T-cell (primary cell): ENCODE results near the gene NAA20. TPM values are rescaled to one million over a fixed set of nuclear protein-coding genes. Genes with fewer than 3 reads are reported as not detected.

Source experiments
- ATAC-seq, 4 experiments: fragments of 200-7000 bp in 3 of 4; fragments of 150-1000 bp in 1 of 4; cut with Tn5 transposase; replicated peaks in 1 of 4; 1 replicate in 3 of 4; 2 replicates in 1 of 4; pipeline ENCODE4 v1.10.0; 2021; ENCODE audit warnings: moderate library complexity in 3 of 4, mild to moderate bottlenecking in 2 of 4, moderate number of reproducible peaks in 1 of 4
- CTCF ChIA-PET, 2 donors: fragments of 300-600 bp; sonication (Branson Sonifier 250); formaldehyde crosslinking; loops; one replicate each; lab custom pipeline; 2022; ENCODE audit warnings: antibody characterized with exemption in 2 of 2; lab: Charles Lee
- POLR2A ChIA-PET, 2 donors: fragments of 300-600 bp; sonication (Branson Sonifier 250); formaldehyde crosslinking; loops; one replicate each; lab custom pipeline; 2022; ENCODE audit warnings: antibody characterized with exemption in 2 of 2; lab: Charles Lee
- DNase-seq, 35 experiments: peaks; one replicate each; pipeline versions ENCODE4 v3.0.0 to v3.0.0-alpha.2; 2013 to 2023
- H3K27ac ChIP-seq: one replicate; pipeline ENCODE4 v1.5.1; 2013; ENCODE audit warnings: low read length
- H3K27me3 ChIP-seq, 2 experiments: replicated peaks in 1 of 2; 1 replicate in 1 of 2; 2 replicates in 1 of 2; pipeline versions ENCODE4 v1.6.1 to v1.7.0; 2013; ENCODE audit warnings: low read length in 1 of 2, mixed read lengths in 1 of 2; ENCODE audit not compliant: control insufficient read depth in 2 of 2, insufficient read depth in 2 of 2; ENCODE audit errors: extremely low read depth in 1 of 2
- H3K36me3 ChIP-seq, 2 donors: 1 replicate in 1 of 2; 2 replicates in 1 of 2; pipeline versions ENCODE4 v1.6.1 to v1.7.0; 2013; ENCODE audit warnings: low read length in 1 of 2; ENCODE audit not compliant: control insufficient read depth in 2 of 2, insufficient read depth in 1 of 2; ENCODE audit errors: extremely low read depth in 1 of 2
- H3K4me1 ChIP-seq, 2 experiments: 1 replicate in 1 of 2; 2 replicates in 1 of 2; pipeline versions ENCODE4 v1.6.1 to v1.7.0; 2013; ENCODE audit warnings: low read length in 2 of 2, mixed read lengths in 1 of 2; ENCODE audit not compliant: insufficient read depth in 2 of 2, control insufficient read depth in 1 of 2; ENCODE audit errors: extremely low read depth in 1 of 2
- H3K4me3 ChIP-seq, 2 donors: 1 replicate in 1 of 2; 2 replicates in 1 of 2; pipeline versions ENCODE4 v1.5.1 to v1.7.0; 2013; ENCODE audit warnings: mild to moderate bottlenecking in 2 of 2, low read length in 1 of 2, moderate library complexity in 1 of 2; ENCODE audit not compliant: control insufficient read depth in 1 of 2; ENCODE audit errors: extremely low read depth in 1 of 2
- H3K9me3 ChIP-seq: 2 replicates; pipeline ENCODE4 v1.7.0; 2013
- H3K27ac Mint-ChIP-seq, 2 donors: one replicate each; pipeline ENCODE4 v1.8.0; 2020 to 2021; ENCODE audit warnings: mild to moderate bottlenecking in 2 of 2, mixed read lengths in 2 of 2
- H3K27me3 Mint-ChIP-seq, 2 donors: one replicate each; pipeline ENCODE4 v1.8.0; 2021 to 2022; ENCODE audit warnings: mixed read lengths in 2 of 2
- H3K36me3 Mint-ChIP-seq: one replicate; pipeline ENCODE4 v1.8.0; 2021; ENCODE audit warnings: mixed read lengths
- H3K4me1 Mint-ChIP-seq, 3 donors: one replicate each; pipeline ENCODE4 v1.8.0; 2020 to 2022; ENCODE audit warnings: mixed read lengths in 3 of 3, mild to moderate bottlenecking in 1 of 3
- H3K4me3 Mint-ChIP-seq, 3 donors: one replicate each; pipeline ENCODE4 v1.8.0; 2020 to 2022; ENCODE audit warnings: mild to moderate bottlenecking in 3 of 3, mixed read lengths in 3 of 3, moderate library complexity in 3 of 3
- H3K9me3 Mint-ChIP-seq, 3 donors: one replicate each; pipeline ENCODE4 v1.8.0; 2020 to 2022; ENCODE audit warnings: mixed read lengths in 3 of 3
- WGBS: methylation state at CpG from one replicate; pipeline ENCODE4 v1.1.5; 2013; ENCODE audit warnings: missing lambda C conversion rate; ENCODE audit not compliant: insufficient coverage; 5-methylcytosine and 5-hydroxymethylcytosine counted together
- total RNA-seq, 35 experiments: library from RNA in 6 of 35; stranded (reverse) in 6 of 35; fragments of 120-200 nt in 1 of 35; gene quantifications; one replicate each; pipeline versions ENCODE4 v1.2.1 to v1.2.4 and lab custom pipeline; 2013 to 2026

Gene NAA20
- total RNA-seq, 5 donors from 2014 or later (not counting 1 experiment from before 2014, with no cell fraction given): 21.7 to 35.6 (median 35.0) TPM

GRCh38 chr20:20031790-20032189 is 14.6 kb downstream of the NAA20 start:
- Mint-ChIP-seq H3K36me3 (peaks cover 47% of the 10 kb centered on the region), H3K4me1 (no peaks in the 10 kb centered on the region), H3K27ac (no peak overlapping the region), H3K9me3 (no peaks in the 10 kb centered on the region), H3K4me3 (no peak overlapping the region), H3K27me3 (no peaks in the 10 kb centered on the region)
- ChIA-PET CTCF (no interaction called here), POLR2A (no interaction called here)
- no peak overlapping the region for H3K27ac ChIP-seq
- peaks cover 0 to 59% of the 10 kb centered on the region in 2 donors for H3K36me3 ChIP-seq
- 91% methylated on average over 4 of the region's 5 CpGs for WGBS
- H3K4me1 ChIP-seq: no peaks in the 10 kb centered on the region
- H3K4me3 ChIP-seq: no peak overlapping the region
- no peaks in the 10 kb centered on the region for H3K27me3 ChIP-seq
- ATAC-seq (no peak), DNase-seq (no peak)
- H3K9me3 ChIP-seq: no peaks in the 10 kb centered on the region

DNA sequence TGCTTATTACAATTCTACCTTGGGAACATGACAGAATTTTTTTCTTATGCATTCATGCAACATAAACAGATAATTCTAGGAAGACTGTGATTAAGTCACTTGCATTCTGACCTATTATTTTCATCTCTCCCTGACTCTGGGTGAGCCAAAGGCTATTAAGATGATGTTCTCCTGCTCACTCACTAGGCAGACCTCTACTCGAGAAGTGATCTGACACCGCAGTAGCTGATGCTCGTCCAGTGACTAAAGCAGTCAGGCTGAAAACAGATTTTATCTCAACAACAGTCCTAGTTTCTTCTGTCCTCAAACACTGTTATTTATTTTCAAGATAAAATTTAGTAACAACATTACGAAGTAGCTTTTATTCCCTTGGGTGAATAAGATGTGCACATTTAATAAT is 17.3 kb downstream of the NAA20 start:
- peaks cover 0 to 6% (median 2%) of the 10 kb centered on the region in 3 donors for H3K4me1 Mint-ChIP-seq
- WGBS: no CpG with 5 or more reads among the region's 4 CpGs
- CTCF ChIA-PET: interaction anchor here in 1 of 2 donors (0.7 kb wide), 1 partner anchor 1494 kb away, joined by 5 read pairs; no protein-coding TSS in a partner anchor

GRCh38 chr20:20036756-20037155 is 19.6 kb downstream of the NAA20 start:
- peaks cover 0 to 6% (median 2%) of the 10 kb centered on the region in 3 donors for H3K4me1 Mint-ChIP-seq
- DNase-seq: no peak
- peaks cover 0 to 92% of the 10 kb centered on the region in 2 donors for H3K36me3 ChIP-seq
- H3K27me3 ChIP-seq: no peaks in the 10 kb centered on the region
- H3K27ac Mint-ChIP-seq: no peak overlapping the region
- ChIA-PET POLR2A (no interaction called here), CTCF (no interaction called here)
- WGBS: 92% methylated on average over 3 of the region's 3 CpGs
- no peak overlapping the region for H3K27ac ChIP-seq
- no peaks in the 10 kb centered on the region for H3K9me3 Mint-ChIP-seq
- H3K36me3 Mint-ChIP-seq: peaks cover 57% of the 10 kb centered on the region
- no peak overlapping the region for H3K4me3 ChIP-seq
- H3K4me3 Mint-ChIP-seq: no peak overlapping the region
- H3K4me1 ChIP-seq: no peaks in the 10 kb centered on the region
- no peaks in the 10 kb centered on the region for H3K9me3 ChIP-seq
- H3K27me3 Mint-ChIP-seq: no peaks in the 10 kb centered on the region
- no peak for ATAC-seq

More for the DNA sequence above, 17.3 kb downstream of the NAA20 start:
- ATAC-seq (no peak), DNase-seq (no peak)
- POLR2A ChIA-PET: no interaction called here
- H3K27me3 ChIP-seq: no peaks in the 10 kb centered on the region
- H3K36me3 ChIP-seq: peaks cover 0 to 77% of the 10 kb centered on the region in 2 donors
- peak overlapping the region in 1 of 2 donors; percentile 11 for H3K27ac Mint-ChIP-seq
- H3K4me1 ChIP-seq: no peaks in the 10 kb centered on the region
- no peaks in the 10 kb centered on the region for H3K27me3 Mint-ChIP-seq
- H3K9me3 ChIP-seq: no peaks in the 10 kb centered on the region
- H3K27ac ChIP-seq: no peak overlapping the region
- H3K36me3 Mint-ChIP-seq: peaks cover 56% of the 10 kb centered on the region
- H3K4me3 ChIP-seq: no peak overlapping the region
- H3K4me3 Mint-ChIP-seq: no peak overlapping the region
- no peaks in the 10 kb centered on the region for H3K9me3 Mint-ChIP-seq

DNA sequence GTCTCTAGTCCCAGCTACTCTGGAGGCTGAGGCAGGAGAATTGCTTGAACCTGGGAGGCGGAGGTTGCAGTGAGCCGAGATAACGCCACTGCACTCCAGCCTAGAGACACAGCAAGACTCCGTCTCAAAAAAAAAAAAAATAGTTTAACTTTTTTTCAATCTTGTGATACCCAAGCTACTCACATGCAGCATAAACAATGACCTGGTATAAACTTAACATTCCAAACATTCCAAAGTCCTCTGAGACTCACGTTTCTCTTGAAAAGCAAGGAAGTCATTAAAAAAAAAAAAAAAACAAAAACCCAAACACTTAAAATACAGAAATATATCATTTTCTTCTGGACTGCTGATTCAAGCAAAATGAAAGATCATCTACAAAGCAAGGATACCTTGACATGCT is 20.8 kb downstream of the NAA20 start:
- Mint-ChIP-seq H3K27ac (peak overlapping the region in 1 of 2 donors; percentile 22), H3K4me1 (peaks cover 0 to 6% (median 2%) of the 10 kb centered on the region in 3 donors), H3K9me3 (no peaks in the 10 kb centered on the region), H3K4me3 (no peak overlapping the region), H3K27me3 (no peaks in the 10 kb centered on the region), H3K36me3 (peaks cover 60% of the 10 kb centered on the region)
- Histone ChIP-seq H3K4me1 (no peaks in the 10 kb centered on the region), H3K27me3 (no peaks in the 10 kb centered on the region), H3K36me3 (peaks cover 0 to 93% of the 10 kb centered on the region in 2 donors), H3K27ac (no peak overlapping the region), H3K4me3 (no peak overlapping the region), H3K9me3 (no peaks in the 10 kb centered on the region)
- DNase-seq: no peak
- ATAC-seq: no peak
- ChIA-PET CTCF (interaction anchor here in 1 of 2 donors (0.7 kb wide), 1 partner anchor 52 kb away, joined by 3 read pairs; no protein-coding TSS in a partner anchor), POLR2A (interaction anchor here in 1 of 2 donors (0.6 kb wide), 2 partner anchors 15 to 1289 kb away, joined by 3 to 5 read pairs; no protein-coding TSS in a partner anchor)
- WGBS: 95% methylated on average over 5 of the region's 5 CpGs

DNA sequence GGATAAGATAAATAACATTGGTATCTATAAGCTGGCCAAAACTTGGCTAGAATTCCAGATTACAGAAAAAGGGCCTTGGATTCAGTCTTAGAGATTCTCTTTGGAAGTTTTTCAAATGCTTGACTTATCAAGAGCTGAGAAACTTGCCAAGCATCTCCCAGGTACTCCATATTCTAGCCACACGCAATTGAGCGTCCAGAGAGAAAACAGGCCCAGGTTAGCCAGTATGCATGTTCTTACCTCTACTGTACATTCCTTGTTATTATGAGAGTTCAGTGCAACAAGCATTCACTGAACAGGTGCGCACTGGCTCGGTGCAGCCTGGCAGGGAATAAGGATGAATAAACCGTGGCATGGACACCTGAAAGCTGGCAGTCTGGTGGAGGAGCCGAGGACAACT is 21.4 kb downstream of the NAA20 start:
- H3K27ac Mint-ChIP-seq: peak overlapping the region in 1 of 2 donors; percentile 55
- H3K27me3 Mint-ChIP-seq: no peaks in the 10 kb centered on the region
- H3K9me3 Mint-ChIP-seq: no peaks in the 10 kb centered on the region
- Histone ChIP-seq H3K9me3 (no peaks in the 10 kb centered on the region), H3K4me1 (no peaks in the 10 kb centered on the region), H3K36me3 (peaks cover 0 to 95% of the 10 kb centered on the region in 2 donors), H3K27me3 (no peaks in the 10 kb centered on the region), H3K27ac (no peak overlapping the region), H3K4me3 (no peak overlapping the region)
- 94% methylated on average over 5 of the region's 6 CpGs for WGBS
- no peak for DNase-seq
- H3K36me3 Mint-ChIP-seq: peaks cover 66% of the 10 kb centered on the region
- H3K4me1 Mint-ChIP-seq: peaks cover 0 to 6% (median 2%) of the 10 kb centered on the region in 3 donors
- H3K4me3 Mint-ChIP-seq: no peak overlapping the region
- ChIA-PET POLR2A (interaction anchor here in 1 of 2 donors (0.6 kb wide), 1 partner anchor 1289 kb away, joined by 3 read pairs; no protein-coding TSS in a partner anchor), CTCF (no interaction called here)
- ATAC-seq: no peak

- ChIA-PET POLR2A (interaction anchor here in 1 of 2 donors (0.7 kb wide), 1 partner anchor 1132 kb away, joined by 7 read pairs; no protein-coding TSS in a partner anchor), CTCF (no interaction called here)
- Histone ChIP-seq H3K9me3 (no peaks in the 10 kb centered on the region), H3K4me1 (no peaks in the 10 kb centered on the region), H3K4me3 (no peak overlapping the region), H3K36me3 (peaks cover 0 to 100% of the 10 kb centered on the region in 2 donors), H3K27me3 (no peaks in the 10 kb centered on the region), H3K27ac (no peak overlapping the region)
- Mint-ChIP-seq H3K27ac (no peak overlapping the region), H3K4me3 (no peak overlapping the region), H3K27me3 (no peaks in the 10 kb centered on the region), H3K9me3 (no peaks in the 10 kb centered on the region), H3K36me3 (peaks cover 69% of the 10 kb centered on the region), H3K4me1 (peaks cover 2 to 14% (median 3%) of the 10 kb centered on the region in 3 donors)
- no peak for ATAC-seq
- WGBS: no CpG with 5 or more reads among the region's 6 CpGs
- no peak for DNase-seq
Measured at GRCh38 chr20:20039752-20040387, 22.7 kb downstream of the NAA20 start.
